ENCODE results near the gene SLC6A13. TPM values are rescaled to one million over a fixed set of nuclear protein-coding genes. Genes with fewer than 3 reads are reported as not detected.

SLC6A13 gene
- total and polyA plus RNA-seq, 2 of the 13 experiments (the other 11 are each of a cell fraction or from before 2014, with no cell fraction given), result 0.05 to 0.15 TPM

- TF ChIP-seq U2AF2 (IDR thresholded peaks at IDR 0.05; ENCODE audit: low read depth, low read length) (no peak), ZNF773 (CRISPR knock-in tag; IDR thresholded peaks at IDR 0.05; ENCODE audit: borderline replicate concordance) (no peak), HDAC1 (CRISPR knock-in tag; IDR thresholded peaks at IDR 0.05) (no peak), ZMYM2 (CRISPR knock-in tag; IDR thresholded peaks at IDR 0.05) (no peak), HNRNPK (IDR thresholded peaks at IDR 0.05; ENCODE audit: low read depth, low read length, poor library complexity, severe bottlenecking) (no peak), ZNF557 (CRISPR knock-in tag; IDR thresholded peaks at IDR 0.05) (no peak), ZNF629 (CRISPR knock-in tag; conservative IDR thresholded peaks at IDR 0.05) (no peak), DPF2 (CRISPR knock-in tag; IDR thresholded peaks at IDR 0.05; ENCODE audit: borderline replicate concordance, low read depth) (no peak), ZNF709 (CRISPR knock-in tag; IDR thresholded peaks at IDR 0.05) (no peak), ZNF17 (CRISPR knock-in tag; IDR thresholded peaks at IDR 0.05) (no peak), SAFB2 (CRISPR knock-in tag; IDR thresholded peaks at IDR 0.05; ENCODE audit: borderline replicate concordance, low read depth) (no peak), ZNF577 (CRISPR knock-in tag; IDR thresholded peaks at IDR 0.05; ENCODE audit: borderline replicate concordance, low read depth) (no peak), ZNF512B (CRISPR knock-in tag; IDR thresholded peaks at IDR 0.05; ENCODE audit: borderline replicate concordance) (no peak), SIX4 (CRISPR knock-in tag; IDR thresholded peaks at IDR 0.05) (no peak), SNAPC2 (CRISPR knock-in tag; IDR thresholded peaks at IDR 0.05) (no peak), MTF1 (CRISPR knock-in tag; IDR thresholded peaks at IDR 0.05) (no peak), PAF1 (CRISPR knock-in tag; IDR thresholded peaks at IDR 0.05) (no peak), ZFP90 (CRISPR knock-in tag; IDR thresholded peaks at IDR 0.05; ENCODE audit: borderline replicate concordance) (0 out of 2 replicates have a peak, but pooled peaks have one; percentile 7), ZNF780A (CRISPR knock-in tag; IDR thresholded peaks at IDR 0.05) (no peak), ZSCAN22 (CRISPR knock-in tag; IDR thresholded peaks at IDR 0.05) (no peak)
- TF ChIP-seq, protein P1, sequence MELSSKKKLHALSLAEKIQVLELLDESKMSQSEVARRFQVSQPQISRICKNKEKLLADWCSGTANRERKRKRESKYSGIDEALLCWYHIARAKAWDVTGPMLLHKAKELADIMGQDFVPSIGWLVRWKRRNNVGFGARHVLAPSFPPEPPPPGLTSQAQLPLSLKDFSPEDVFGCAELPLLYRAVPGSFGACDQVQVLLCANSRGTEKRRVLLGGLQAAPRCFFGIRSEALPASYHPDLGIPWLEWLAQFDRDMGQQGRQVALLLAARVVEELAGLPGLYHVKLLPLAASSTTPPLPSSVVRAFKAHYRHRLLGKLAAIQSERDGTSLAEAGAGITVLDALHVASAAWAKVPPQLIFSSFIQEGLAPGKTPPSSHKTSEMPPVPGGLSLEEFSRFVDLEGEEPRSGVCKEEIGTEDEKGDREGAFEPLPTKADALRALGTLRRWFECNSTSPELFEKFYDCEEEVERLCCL (CRISPR knock-in tag; IDR thresholded peaks at IDR 0.05; ENCODE audit: borderline replicate concordance), result no peak
- TF ChIP-seq, protein P2, sequence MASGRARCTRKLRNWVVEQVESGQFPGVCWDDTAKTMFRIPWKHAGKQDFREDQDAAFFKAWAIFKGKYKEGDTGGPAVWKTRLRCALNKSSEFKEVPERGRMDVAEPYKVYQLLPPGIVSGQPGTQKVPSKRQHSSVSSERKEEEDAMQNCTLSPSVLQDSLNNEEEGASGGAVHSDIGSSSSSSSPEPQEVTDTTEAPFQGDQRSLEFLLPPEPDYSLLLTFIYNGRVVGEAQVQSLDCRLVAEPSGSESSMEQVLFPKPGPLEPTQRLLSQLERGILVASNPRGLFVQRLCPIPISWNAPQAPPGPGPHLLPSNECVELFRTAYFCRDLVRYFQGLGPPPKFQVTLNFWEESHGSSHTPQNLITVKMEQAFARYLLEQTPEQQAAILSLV (CRISPR knock-in tag; IDR thresholded peaks at IDR 0.05; ENCODE audit: borderline replicate concordance), result no peak
- TF ChIP-seq, protein P3, sequence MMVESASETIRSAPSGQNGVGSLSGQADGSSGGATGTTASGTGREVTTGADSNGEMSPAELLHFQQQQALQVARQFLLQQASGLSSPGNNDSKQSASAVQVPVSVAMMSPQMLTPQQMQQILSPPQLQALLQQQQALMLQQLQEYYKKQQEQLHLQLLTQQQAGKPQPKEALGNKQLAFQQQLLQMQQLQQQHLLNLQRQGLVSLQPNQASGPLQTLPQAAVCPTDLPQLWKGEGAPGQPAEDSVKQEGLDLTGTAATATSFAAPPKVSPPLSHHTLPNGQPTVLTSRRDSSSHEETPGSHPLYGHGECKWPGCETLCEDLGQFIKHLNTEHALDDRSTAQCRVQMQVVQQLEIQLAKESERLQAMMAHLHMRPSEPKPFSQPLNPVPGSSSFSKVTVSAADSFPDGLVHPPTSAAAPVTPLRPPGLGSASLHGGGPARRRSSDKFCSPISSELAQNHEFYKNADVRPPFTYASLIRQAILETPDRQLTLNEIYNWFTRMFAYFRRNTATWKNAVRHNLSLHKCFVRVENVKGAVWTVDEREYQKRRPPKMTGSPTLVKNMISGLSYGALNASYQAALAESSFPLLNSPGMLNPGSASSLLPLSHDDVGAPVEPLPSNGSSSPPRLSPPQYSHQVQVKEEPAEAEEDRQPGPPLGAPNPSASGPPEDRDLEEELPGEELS (CRISPR knock-in tag; IDR thresholded peaks at IDR 0.05), result peak; percentile 33; the same call in 1 of the 2 replicates
These were observed 49.7 kb downstream of the SLC6A13 start (continued) for GRCh38 chr12:212715-213526.
